Measurements from ENCODE around the gene PEF1.
A peak's percentile ranks its signal among the peaks of the same experiment; 100 is the strongest.
"Not testable (repeated sequence)": the region's sequence is repeated elsewhere in the genome, so short reads cannot be mapped to it uniquely, and the experiment has no call there.

Gene PEF1

GRCh38 chr1:31600641-31601040, 44.0 kb downstream of the PEF1 start:
- DNase-seq, result no peak

DNA sequence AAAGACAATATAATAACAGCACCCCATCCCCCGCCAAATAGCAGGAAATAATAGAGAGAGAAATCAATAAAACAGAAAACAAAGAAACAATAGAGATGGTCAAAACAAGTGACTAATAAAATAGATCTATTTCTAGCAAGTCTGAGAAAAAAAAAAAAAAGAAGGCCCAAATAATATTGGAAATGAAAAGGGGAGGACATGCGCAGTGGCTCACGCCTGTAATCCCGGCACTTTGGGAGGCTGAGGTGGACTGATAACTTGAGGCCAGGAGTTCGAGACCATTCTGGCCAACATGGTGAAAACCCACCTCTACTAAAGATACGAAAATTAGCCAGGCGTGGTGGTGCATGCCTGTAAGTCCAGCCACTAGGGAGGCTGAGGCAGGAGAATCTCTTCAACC, 45.7 kb downstream of the PEF1 start:
- DNase-seq, result no peak

DNA sequence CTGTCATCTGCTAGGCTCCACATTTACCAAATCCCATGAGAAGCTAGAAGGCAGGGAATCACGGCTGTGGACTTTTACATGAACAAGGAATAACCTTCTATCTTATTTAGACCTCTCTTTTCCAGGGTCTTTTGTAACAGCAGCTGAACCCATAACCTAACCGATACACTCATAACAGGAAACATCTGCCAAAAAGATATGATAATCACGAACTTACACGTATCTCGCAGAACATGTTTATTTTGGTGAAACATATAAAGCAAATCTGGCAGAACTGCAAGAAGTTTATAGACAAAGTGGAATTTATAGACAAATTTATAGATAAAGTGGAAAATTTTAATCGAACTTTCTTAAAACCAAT, 48.0 kb downstream of the PEF1 start:
- DNase-seq, result no peak

DNA sequence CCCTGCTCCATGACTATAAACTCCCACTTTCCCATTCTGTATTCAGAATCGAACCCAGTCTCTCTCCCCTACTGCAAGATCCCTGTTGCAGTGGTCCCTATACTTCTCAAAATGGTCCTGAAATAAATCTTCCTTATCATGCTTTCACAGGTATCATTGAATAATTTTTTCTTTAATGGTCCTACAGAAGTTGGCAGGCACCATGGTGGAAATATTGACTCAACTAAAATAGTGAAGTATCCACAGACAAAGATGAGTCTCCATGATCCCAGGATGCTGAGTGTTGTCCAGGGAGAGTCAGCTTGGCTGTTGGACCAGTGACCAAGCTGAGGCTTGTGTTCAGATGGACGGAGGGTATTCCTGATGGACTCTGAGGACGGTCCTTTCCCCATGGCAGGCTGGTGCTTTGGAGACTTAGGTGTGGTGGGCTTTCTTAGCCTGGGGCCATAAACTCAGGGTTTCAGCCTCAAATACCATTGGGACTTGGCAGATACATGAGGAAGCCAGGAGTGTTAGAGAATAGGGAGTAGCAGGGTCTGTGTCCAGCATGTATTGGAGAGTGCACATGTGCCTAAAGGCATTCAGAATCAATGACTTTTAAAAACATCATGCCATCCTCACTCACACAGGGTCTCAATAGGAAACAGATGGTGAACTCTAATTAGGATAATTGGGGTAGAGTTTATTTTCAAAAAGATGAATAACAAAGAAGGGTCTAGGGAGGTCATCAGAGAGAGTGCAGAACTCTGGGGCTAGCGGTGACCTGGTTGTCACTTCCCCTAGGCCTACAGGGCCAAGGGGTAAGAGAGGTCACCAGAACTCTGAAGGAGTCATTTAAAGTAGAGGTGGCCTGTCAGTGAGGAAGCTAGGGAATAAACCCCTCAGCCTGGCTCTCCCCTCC, 48.6 kb downstream of the PEF1 start:
- DNase-seq, result no peak

GRCh38 chr1:31593770-31594632, 50.7 kb downstream of the PEF1 start:
- DNase-seq, result peak; percentile 90

DNA sequence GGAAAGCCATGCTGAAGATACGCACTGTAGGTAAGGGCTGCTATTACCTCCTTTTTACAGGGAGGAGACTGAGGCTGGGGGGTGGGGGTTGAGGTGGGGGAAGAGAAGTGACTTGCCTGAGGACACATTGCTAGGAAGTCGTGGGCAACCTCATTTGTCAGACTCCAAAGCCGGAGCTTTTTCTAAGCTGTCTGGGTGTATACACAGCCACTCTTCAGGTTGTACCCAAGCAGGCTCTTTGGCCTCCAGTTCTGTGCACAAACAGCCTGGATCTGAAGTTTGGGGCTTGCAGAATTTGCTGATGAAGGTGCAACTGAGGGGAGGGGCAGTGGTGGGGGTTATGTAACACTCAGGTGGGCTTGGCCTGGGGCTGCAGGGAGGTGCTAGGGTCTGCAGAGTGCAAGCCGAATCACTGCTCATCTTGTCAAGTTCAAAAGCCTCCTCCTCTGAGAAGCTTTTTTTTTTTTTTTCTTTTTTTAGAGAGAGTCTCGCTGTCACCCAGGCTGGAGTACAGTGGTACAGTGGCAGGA, 51.5 kb downstream of the PEF1 start:
- no peak for DNase-seq

GRCh38 chr1:31592132-31592531, 52.5 kb downstream of the PEF1 start:
- DNase-seq, result no peak

DNA sequence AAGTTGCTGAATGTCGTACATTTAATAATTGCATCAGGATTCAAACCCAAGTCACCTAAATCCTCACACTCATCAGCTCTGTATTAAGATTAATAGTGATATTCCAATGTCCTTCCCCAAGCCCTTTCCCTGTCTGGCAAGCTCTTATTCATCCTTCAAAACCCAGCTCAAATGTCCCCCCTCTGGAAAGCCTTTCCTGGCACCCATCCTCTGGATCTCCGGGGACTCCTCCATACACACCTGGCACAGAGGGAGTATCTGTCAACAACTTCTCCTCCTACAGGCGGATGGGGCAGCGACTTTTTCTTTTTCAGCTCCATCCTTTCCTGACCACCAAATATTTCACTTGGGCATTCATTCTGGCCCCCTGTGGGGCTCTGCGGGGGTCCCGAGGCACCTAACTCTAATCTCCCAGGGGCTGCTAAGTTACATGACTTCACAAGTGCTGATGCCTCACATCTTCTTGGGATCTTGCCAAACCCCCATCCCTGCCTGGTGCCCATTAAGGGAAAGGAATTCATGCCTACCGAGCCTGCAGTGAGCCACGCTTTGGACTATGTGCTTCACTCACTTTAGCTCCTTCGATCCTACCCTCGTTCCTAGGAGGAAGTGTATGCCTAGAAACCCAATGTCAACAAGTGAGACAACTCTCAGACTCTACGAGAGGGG, 53.1 kb downstream of the PEF1 start:
- DNase-seq, result peak; percentile 38

- no peak for DNase-seq
Measured at GRCh38 chr1:31588751-31589515, 55.7 kb downstream of the PEF1 start.

GRCh38 chr1:31587720-31588423, 56.8 kb downstream of the PEF1 start:
- peak; percentile 78 for DNase-seq

DNA sequence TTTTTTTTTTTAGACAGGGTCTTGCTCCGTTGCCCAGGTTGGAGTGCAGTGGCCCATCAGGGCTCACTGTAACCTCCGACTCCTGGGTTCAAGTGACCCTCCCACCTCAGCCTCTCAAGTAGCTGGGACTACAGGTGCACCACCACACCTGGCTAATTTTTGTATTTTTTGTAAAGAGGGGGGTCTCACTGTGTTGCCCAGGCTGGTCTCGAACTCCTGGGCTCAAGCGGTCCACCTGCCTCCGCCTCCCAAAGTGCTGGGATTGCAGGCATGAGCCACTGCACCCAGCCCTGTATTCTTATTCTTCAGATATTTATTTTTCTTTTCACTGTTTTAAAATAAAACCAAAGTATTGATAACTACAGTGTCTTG, 57.4 kb downstream of the PEF1 start:
- DNase-seq, result not testable (repeated sequence)

GRCh38 chr1:31586376-31587327, 58.0 kb downstream of the PEF1 start:
- DNase-seq, result no peak

DNA sequence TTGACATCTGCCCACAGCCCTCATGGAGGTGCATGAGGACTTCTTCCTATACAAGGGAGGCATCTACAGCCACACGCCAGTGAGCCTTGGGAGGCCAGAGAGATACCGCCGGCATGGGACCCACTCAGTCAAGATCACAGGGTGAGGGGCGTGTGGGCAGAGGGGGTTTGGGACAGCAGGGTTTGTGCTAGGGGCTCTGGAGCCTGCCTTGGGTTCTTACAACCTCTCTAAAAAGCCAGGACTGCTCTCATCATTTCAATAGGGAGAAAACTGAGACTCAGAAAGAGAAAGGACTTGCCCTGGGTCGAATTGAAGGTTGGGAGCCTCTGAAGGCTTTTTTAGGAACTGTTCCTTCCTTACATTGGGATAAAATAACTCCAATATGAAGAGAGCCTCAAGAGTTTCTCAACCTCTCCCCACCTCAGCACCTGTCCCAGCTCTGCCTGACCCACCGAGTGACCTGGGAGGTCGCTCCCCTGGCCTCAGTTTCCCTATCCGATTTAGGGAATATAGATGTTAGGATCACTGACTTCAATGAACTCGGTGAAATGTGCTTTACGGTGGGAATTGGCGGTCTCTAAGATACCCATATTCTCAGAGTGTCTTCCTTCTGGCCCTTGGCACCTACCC, 58.8 kb downstream of the PEF1 start:
- DNase-seq, result no peak

- DNase-seq, result no peak
Measured at GRCh38 chr1:31584869-31585735, 59.6 kb downstream of the PEF1 start.

DNA sequence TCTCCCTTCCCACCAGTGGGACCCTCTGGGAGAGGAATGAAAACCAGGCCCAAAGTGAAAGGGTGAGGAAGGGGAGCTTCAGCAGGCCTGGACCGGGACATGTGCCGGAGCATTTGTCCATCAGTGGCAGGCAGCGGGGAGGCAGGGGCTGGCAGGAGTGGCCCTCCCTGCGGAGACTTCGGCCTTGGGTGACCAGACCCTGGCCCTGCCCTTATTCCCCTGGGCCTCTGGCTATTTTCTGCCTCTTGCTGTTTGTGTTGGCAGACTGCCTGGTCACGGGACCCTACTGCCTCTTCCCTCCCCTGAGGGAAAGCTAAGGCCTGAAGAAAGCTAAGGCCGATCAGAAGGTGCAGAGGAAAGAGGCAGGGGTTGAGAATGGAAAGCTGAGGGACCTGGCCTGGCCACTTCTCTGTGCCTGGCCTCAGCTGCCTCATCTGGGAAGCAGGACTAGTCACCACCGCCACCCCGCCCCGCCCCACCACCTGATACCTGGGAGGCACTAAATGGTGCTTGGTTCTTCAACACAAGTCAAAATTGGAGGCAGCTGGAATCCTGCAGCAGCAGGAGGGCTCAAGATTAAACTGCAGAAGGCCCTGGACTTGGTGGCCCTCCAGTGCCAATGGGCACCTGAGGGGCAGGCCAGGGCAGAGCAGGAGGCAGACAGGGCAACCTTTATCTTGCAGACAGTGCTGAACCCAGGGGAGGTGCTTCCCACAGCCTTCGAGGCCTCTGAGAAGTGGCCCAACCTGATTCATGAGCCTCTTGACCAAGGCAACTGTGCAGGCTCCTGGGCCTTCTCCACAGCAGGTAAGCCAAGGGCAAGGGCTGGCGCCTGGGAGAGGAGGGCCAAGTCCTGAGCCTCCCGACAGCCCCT, 60.4 kb downstream of the PEF1 start:
- DNase-seq, result peak; percentile 64

DNA sequence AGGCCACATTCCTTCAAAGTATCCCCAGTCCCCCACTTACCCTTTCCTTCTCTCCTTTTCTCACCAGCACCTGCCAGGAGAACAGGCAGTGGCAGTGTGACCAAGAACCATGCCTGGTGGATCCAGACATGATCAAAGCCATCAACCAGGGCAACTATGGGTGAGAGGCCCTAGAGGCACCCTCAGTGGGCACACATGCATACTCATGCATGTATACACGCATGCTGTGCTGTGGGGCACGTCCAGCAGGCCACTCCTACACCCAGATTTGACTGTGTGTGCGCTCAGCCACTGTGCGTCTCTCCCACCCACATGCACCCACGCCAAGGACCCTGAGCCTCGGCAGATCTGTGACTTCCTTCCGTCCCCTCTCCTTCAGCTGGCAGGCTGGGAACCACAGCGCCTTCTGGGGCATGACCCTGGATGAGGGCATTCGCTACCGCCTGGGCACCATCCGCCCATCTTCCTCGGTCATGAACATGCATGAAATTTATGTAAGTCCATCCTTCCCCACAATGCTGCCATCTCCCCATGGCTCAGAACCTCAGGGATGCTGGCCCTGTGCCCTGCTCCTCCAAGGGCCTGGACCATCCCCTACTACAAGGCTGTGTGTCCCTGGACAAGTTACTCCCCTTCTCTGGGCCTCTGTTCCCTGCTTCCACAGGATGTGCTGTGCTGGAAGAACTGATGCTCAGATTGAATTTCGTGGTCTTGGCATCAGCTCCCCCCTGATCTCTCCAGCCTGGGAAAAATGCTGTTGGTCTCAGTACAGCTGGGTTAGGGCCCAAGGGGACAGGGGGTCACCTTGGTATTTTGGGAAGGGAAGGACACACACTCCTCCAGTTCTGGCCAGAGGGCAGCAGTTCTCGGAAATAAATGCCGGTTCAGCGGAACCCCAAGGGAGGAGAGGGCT, 61.3 kb downstream of the PEF1 start:
- no peak for DNase-seq
